GM19099 (cell line): ENCODE data around the gene ARHGAP31.

Experiments
- POLR2A ChIP-seq: IDR thresholded peaks from 3 replicates; pipeline ENCODE4 v1.6.1; 2011; ENCODE audit warnings: low read depth; ENCODE audit not compliant: insufficient read length; ENCODE audit errors: extremely low read depth

Gene ARHGAP31

DNA sequence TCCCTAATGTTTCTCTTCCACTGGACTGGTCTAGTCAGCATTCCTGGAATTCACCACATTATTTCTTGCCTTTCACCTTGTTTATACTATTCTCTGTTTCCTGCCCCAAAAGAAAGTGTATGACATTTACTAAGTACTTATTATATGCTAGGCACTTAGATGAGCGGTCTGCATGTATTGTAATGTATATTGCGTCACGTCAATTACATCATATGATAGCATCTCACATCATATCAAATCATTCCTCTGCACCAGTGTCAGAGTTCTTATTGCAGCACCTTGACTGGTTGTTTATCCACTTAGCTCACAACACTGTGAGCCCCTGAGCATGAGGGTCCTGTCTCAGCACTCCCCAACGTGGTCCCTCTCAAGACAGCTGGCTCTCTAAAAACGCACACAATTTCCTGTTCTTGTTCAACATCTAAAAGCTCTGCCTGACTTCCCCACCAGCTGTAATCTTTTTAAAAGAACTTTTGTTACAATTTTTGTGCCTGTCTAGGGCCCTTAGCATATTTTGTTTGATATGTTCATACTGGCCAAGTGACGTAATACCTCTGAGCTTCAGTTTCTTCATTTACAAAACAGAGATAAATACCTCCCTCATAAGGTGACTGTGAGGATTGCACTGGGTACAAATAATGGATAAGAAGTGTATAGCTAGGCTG, 58.8 kb downstream of the ARHGAP31 start:
- no peak for TF ChIP-seq POLR2A

DNA sequence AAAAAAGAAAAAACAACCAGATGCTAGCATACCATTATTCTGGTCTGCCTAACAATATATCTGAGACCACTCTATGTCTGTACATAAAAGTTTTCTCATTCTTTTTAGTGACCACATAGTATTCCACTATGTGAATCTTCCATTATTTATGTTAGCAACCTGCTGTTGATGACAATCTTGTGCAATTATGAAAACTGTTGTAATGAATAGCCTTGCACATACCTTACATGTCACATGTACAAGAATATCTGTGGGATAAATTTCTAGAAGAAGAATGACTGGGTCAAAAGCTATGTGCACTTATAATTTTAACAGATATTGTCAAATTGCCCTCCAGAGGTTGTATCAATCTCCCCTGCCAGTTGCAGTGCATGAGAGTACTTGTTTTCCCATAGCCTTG, 62.5 kb downstream of the ARHGAP31 start:
- no peak for TF ChIP-seq POLR2A

DNA sequence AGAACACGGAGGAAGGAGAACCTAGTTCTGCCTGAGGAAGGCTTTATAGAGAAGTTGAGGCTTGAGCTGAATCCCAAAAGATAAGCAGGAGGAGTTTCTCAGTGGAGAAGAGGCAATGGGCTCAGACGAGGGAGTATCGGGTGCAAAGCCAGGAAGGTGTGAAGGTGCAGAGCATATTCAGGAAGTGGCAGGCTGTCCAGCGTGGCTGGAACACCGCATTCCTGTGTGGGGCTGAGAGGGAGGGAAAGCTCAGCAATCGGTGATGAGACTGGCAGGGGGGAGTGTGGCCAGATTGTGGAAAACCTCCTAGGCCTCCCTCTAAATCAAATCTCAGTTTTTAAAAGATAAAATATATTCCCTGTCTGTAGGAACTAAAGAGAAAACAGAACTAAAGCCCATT, 63.0 kb downstream of the ARHGAP31 start:
- no peak for TF ChIP-seq POLR2A

DNA sequence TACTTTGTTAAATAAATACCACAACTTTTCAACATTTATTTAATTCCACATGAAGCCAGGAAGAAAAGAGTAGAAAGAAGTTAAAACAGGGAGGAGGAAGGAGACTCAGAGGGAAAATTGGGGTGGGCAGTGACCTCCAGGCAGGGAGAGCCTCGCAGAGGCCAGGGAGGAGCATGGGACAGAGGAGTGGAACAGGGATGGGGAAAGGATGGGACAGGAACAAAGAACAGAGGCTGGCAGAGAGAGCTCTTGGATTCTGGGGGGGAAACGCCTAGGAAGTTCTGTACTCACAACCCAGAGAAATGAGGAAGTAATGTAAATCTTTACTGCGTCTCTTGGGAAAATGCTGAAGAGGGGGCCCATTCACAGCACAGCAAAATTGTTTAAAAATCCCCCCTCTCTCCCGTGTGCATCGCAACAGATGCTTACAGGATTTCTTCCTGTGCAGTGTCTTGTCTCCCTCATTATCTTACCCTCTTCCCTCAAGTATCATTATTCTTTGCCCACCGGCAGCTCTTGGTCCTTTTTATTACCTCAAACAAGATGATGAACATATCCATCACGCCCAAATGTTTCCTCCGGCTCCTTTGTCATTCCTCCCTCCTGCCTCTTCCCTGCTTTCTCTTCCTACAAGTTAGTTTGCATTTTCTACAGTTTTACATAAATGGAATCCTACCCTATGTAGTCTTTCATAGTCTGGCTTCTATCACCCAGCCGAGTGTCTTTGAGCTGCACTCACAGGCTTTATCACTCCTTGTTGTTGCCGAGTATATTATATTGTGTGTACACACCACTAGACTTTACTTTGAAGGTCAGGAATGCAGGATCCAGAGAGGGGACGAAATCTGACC, 65.5 kb downstream of the ARHGAP31 start:
- TF ChIP-seq POLR2A = no peak

DNA sequence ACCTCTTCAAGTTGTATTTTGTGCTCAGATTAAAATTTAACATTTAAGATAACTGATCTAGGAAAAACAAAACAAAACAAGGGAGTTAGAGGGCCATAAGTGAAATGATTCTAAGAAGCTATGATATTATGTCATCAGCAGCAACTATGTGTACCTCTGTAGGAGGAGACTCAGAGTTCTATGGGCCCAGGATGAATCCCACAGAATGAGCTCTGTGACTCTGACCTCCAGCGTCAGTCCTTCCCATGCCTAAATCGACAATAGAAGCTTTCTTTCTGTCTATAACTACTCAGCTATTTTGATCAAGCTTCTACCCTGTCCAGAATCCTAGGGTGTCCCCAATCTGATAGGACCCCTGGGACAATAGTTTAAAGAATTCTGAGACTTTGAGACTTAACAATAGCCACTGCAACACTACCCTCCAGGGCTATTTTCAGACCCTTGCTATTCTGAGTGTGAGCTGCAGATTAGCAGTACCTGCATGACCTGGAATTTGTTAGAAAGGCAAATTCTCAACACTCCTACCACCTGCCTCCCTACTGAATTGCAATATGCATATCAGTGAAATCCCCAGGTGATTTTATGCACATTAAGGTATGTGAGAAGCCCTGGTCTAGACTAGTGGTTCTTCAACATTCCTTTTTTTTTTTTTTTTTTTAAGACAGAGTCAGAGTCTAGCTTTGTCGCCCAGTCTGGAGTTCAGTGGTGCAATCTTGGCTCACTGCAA, 66.7 kb downstream of the ARHGAP31 start:
- no peak for TF ChIP-seq POLR2A

DNA sequence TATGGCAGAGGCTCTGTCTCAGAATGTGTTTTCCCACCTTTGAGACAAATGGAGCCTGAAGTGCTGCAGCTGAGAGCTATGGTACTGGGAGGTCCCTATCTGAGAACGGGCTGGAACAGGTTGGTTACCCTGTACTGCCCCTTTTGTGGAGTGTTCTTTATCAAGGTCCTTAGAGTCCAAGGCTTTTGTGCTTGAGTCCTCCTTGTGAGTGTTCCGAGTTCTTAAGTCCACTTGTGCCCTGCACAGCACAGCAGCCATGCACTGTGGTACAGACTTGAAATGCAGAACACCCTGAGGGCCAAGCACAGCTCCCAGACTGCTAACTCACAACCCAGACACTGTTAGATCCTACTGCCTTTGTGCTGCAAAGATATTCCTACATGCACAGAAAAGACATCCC, 67.8 kb downstream of the ARHGAP31 start:
- no peak for TF ChIP-seq POLR2A

DNA sequence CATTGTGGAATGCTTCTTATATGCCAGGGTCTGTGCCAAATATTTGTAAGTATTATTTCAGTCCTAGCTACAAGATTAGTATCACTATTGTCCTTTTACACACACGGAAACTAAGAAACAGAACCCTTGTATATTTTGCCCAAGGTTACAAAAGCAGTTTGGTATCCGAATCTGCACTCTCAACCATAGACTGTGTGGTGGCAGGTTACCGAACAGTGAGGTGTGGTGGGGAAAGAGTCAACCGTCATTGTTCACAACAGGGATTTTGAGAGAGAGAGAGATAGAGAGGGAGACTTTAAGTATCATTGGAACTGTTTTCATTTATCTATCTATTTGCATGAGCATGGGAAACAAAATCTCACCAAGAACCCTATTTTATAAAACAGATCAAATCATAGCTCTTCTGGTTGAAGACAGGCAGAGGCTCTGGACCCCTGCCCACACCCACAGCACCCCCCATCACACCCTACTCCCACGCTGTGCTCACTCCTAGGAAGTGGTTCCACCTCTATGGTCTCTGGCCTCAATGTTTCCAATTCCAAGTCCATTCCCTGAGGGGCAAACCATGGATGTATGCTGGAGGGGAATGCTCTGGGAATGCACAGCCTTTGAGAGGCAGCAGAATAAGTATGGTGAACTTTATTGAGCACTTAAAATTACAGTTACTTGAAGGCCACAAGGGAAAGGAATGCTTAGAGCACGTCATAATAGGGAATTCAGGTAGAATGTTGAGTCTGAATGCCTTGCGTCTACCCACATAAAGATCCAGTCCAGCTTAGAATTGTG, 69.0 kb downstream of the ARHGAP31 start:
- no peak for TF ChIP-seq POLR2A

DNA sequence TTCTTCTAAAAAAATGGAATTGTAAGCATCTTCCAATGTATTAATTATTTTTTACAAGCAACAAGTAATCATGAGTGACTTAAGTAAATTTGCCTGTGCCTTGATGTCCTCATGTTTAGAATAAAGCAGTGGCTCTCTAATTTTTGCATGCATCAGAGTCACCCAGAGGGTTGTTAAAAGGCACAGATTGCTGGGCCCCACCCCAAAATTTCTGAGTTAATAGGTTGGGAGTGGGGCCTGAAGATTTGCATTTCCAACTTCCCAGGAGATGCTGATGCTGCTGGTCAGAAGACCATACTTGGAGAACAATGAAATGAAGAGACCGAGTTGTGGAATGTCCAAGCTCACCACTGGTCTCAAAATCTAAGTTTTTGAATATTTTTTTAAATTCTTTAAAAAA, 70.2 kb downstream of the ARHGAP31 start:
- no peak for TF ChIP-seq POLR2A

DNA sequence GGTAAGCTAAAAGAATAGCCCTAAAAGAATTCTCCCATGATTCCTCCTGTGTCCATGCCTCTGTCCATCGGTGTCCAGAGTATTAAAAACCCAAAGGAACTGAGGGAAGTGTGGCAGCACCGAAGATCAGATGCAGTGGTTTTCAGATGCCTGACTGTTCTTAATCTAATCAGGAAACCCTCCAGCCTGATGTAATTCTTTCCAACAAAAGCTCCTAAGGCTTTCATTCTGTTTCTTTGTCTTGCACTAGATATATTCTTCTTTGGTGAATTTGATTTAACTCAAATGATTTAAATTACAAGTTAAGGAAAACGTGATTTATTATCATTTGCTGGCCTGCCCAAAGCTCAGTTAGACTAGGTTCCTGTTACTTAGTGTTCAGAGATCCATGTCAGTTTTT, 71.2 kb downstream of the ARHGAP31 start:
- no peak for TF ChIP-seq POLR2A

DNA sequence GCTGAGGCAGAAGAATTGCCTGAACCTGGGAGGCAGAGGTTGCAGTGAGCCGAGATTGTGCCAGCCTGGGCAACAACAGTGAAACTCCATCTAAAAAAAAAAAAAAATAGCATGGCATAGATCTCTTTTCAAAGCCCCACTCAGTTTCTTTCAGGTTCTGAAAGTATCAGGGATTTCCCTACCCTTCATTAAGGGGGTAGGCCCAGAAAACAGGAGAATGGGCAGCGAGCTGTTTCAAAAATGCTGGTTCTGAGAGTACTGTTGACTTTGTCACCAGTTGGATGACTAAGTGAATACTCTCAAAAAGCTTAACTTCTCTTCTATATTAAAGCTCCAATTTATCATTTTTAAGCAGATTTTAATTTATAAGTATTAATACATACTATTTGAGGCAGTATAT, 72.8 kb downstream of the ARHGAP31 start:
- TF ChIP-seq POLR2A = no peak

DNA sequence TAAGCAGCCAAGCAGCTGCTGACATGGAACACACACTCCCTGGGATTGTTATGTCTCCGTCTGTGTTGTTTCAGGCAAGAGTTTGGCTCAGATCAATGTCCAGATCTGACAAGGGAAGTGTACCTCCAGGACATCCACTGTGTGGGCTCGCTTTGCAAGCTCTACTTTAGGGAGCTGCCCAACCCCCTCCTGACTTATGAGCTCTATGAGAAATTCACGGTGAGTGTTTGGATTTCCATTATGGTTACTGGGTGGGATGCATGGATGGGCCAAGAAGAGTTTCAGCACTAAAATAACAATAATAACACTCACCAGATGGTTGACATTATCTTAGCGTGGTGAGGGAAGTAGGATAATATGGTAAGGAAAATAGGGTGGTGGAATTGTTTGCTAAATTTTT, 74.1 kb downstream of the ARHGAP31 start:
- no peak for TF ChIP-seq POLR2A

DNA sequence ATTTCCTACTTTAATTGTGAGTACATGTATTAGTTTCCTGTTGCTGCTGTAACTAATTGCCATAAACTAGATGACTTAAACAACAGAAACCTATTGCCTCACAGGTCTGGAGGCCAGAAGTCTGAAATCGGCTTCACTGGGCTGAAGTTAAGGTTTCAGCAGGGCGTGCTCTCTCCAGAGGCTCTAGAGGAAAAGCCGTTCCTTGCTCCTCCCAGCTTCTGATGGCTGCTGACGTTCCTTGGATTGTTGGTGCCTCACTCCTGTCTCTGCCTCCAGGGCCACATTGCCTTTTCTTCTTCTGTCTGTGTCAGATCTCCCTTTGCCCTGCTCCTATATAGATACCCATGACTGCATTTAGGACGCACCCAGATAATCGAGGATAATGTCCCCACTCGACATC, 80.9 kb downstream of the ARHGAP31 start:
- no peak for TF ChIP-seq POLR2A

DNA sequence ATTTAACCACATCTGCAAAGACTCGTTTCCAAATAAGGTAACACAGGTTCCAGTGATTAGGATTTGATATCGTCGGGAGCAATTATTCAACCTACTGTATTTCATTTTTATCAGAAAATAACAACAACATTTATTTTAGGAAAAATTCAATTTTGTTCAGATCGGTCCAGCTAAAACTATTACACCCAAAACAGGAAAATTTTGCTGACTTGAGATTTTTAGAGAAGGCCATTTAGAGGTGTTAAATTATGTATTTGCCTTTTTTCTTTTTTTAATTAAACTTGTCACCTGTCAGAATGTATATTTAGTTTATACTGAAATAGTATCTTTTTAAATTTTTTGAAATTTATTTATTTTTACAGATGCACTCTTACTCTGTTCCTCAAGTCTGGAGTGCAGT, 81.3 kb downstream of the ARHGAP31 start:
- no peak for TF ChIP-seq POLR2A

DNA sequence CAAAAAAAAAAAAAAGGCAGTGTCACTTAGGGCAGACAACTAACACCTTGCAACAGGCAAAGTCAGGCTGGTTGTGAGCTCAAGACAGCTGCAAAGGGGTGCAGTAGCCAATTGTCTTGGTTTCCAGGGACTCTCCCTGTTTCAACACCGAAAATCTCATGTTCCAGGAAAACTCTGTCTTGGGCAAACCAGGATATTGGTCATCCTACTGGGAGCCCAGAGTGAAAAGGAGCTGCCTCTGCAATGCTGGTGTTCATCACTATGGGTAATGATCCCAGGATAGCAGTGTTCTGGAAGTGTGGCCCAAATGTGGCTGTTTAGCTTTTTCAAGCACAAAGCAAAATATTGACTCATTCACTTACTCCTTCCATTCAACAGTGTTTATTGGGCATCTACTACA, 82.6 kb downstream of the ARHGAP31 start:
- TF ChIP-seq POLR2A = no peak

DNA sequence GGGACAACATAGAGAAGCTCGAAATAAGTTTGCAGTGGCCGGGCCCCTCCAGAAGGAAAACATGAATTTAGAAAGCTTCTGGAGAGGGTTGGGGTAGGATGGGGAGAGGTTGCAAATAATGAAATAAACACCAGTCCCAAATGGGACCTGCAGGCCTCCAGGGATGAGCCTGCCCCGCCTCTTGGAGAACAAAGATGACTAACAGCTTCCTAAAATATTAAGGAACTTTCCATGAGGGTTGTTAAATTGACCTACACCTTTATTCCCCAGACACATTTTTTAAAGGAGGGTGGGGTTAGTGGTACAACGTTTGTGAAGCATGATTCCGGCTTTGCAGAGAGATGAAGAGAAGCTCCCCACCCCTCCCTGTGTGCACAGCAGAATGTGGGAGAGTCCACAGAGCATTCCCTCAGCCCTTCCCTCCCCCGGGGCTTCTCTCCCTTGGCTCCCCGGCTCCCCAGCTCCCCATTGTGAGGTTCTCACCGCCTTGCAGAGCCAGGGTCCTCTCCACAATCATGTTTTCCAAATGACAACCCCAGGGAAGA, 84.1 kb downstream of the ARHGAP31 start:
- no peak for TF ChIP-seq POLR2A
